HCT116 (cell line): Measurements from ENCODE around the gene TUBA4B. TPM values are rescaled to one million over a fixed set of nuclear protein-coding genes. Genes with fewer than 3 reads are reported as not detected.

Source experiments
- ATAC-seq: fragments of 200-7000 bp; cut with Tn5 transposase; 2 replicates; pipeline ENCODE4 v1.9.1; 2020; ENCODE audit warnings: mild to moderate bottlenecking, moderate library complexity
- BruUV-seq: library from RNA; stranded (reverse); fragments of 400-500 nt; replicated peaks from 2 replicates; lab custom pipeline; 2021; lab: Mats Ljungman, UMichigan
- CTCF ChIA-PET: fragments of 300-600 bp; sonication (Branson Sonifier 250); formaldehyde crosslinking; loops from one replicate; lab custom pipeline; 2021; ENCODE audit warnings: antibody characterized with exemption; lab: Charles Lee
- POLR2A ChIA-PET: fragments of 300-600, 350-600 bp; sonication (Branson Sonifier 250); formaldehyde crosslinking; loops from one replicate; lab custom pipeline; 2021; ENCODE audit warnings: antibody characterized with exemption; lab: Charles Lee
- RAD21 ChIA-PET, 2 experiments: fragments of 300-600 bp; sonication (Branson Sonifier 250); formaldehyde crosslinking; loops; one replicate each; lab custom pipeline; 2023; ENCODE audit warnings: low total read pairs in 2 of 2; ENCODE audit not compliant: uncharacterized antibody in 2 of 2, unreplicated experiment in 2 of 2, low non-redundant PET in 1 of 2; lab: Charles Lee
- DNase-seq: peaks from one replicate; pipeline ENCODE4 v3.0.0-alpha.2; 2010; ENCODE audit warnings: low read depth, low spot score
- H2AFZ ChIP-seq: fragments of 200-600 bp; shearing (Covaris generic), sonication (generic); 2 replicates; pipeline ENCODE4 v1.6.1; 2017; ENCODE audit warnings: low read depth, mixed run types, mixed read lengths, antibody characterized with exemption, low read length; ENCODE audit not compliant: poor library complexity, severe bottlenecking
- H3K27ac ChIP-seq: 2 replicates; pipeline ENCODE4 v1.5.1; 2012; ENCODE audit warnings: low read depth, low read length
- H3K27me3 ChIP-seq: fragments of 200-600 bp; sonication (generic); 2 replicates; pipeline ENCODE4 v1.6.1; 2016; ENCODE audit warnings: mixed run types, low read length, mixed read lengths; ENCODE audit not compliant: insufficient read depth
- H3K36me3 ChIP-seq, 2 experiments: fragments of 200-500 bp in 1 of 2; fragments of 200-600 bp in 1 of 2; sonication (Bioruptor generic) in 1 of 2; sonication (generic) in 1 of 2; 2 replicates each; pipeline versions ENCODE4 v1.5.1 to v1.6.1; 2014 to 2016; ENCODE audit warnings: low read length in 2 of 2, inconsistent platforms in 1 of 2, mixed read lengths in 1 of 2, mixed run types in 1 of 2; ENCODE audit not compliant: insufficient read depth in 2 of 2, control insufficient read depth in 1 of 2
- H3K4me1 ChIP-seq, 2 experiments: fragments of 200-600 bp in 1 of 2; sonication (generic) in 1 of 2; 2 replicates each; pipeline versions ENCODE4 v1.5.1 to v1.6.1; 2012 to 2017; ENCODE audit warnings: low read length in 2 of 2, inconsistent platforms in 1 of 2, mild to moderate bottlenecking in 1 of 2, mixed read lengths in 1 of 2, mixed run types in 1 of 2, moderate library complexity in 1 of 2; ENCODE audit not compliant: insufficient read depth in 2 of 2, control insufficient read depth in 1 of 2
- H3K4me2 ChIP-seq: fragments of 200-600 bp; sonication (generic); 2 replicates; pipeline ENCODE4 v1.6.1; 2017; ENCODE audit warnings: mixed run types, low read length, mixed read lengths
- H3K4me3 ChIP-seq, 2 experiments: fragments of 200-600 bp in 1 of 2; sonication (generic) in 1 of 2; replicated peaks in 1 of 2; 2 replicates each; pipeline ENCODE4 v1.5.1; 2011 to 2016; ENCODE audit warnings: low read length in 2 of 2, control low read depth in 1 of 2, low read depth in 1 of 2, mild to moderate bottlenecking in 1 of 2, mixed read lengths in 1 of 2, mixed run types in 1 of 2
- H3K79me2 ChIP-seq: fragments of 200-600 bp; sonication (generic); 2 replicates; pipeline ENCODE4 v1.6.1; 2017; ENCODE audit warnings: mild to moderate bottlenecking, mixed run types, low read length, moderate library complexity, mixed read lengths; ENCODE audit not compliant: insufficient read depth
- H3K9ac ChIP-seq: fragments of 200-600 bp; sonication (generic); 2 replicates; pipeline ENCODE4 v1.6.1; 2016; ENCODE audit warnings: low read length, mixed read lengths
- H3K9me2 ChIP-seq: fragments of 200-600 bp; sonication (generic), shearing (Covaris generic); 2 replicates; pipeline ENCODE4 v1.6.1; 2017; ENCODE audit warnings: mixed run types, mild to moderate bottlenecking, moderate library complexity; ENCODE audit not compliant: insufficient read depth
- H3K9me3 ChIP-seq, 2 experiments: fragments of 200-500 bp in 1 of 2; fragments of 200-600 bp in 1 of 2; sonication (Bioruptor generic) in 1 of 2; sonication (generic) in 1 of 2; 2 replicates each; pipeline ENCODE4 v1.6.1; 2014 to 2017; ENCODE audit warnings: low read length in 2 of 2, mixed read lengths in 2 of 2, inconsistent platforms in 1 of 2, low read depth in 1 of 2, mild to moderate bottlenecking in 1 of 2, mixed run types in 1 of 2, moderate library complexity in 1 of 2; ENCODE audit not compliant: control insufficient read depth in 1 of 2, insufficient read depth in 1 of 2
- H4K20me1 ChIP-seq: fragments of 200-600 bp; sonication (generic), shearing (Covaris generic); 2 replicates; pipeline ENCODE4 v1.6.1; 2017; ENCODE audit warnings: mixed run types, mild to moderate bottlenecking, moderate library complexity; ENCODE audit not compliant: insufficient read depth
- CBX3 ChIP-seq: IDR thresholded peaks from 2 replicates; pipeline ENCODE4 v1.6.1; 2012; ENCODE audit warnings: low read depth
- EGR1 ChIP-seq: IDR thresholded peaks from 2 replicates; pipeline ENCODE4 v1.6.1; 2012; ENCODE audit warnings: low read depth
- EZH2 ChIP-seq: fragments of 200-600 bp; sonication (generic); IDR thresholded peaks from 2 replicates; pipeline ENCODE4 v1.6.1; 2017; ENCODE audit warnings: antibody characterized with exemption, mixed run types
- FOSL1 ChIP-seq: IDR thresholded peaks from 2 replicates; pipeline ENCODE4 v1.6.1; 2012; ENCODE audit warnings: low read depth
- RAD21 ChIP-seq: IDR thresholded peaks from 2 replicates; pipeline ENCODE4 v1.6.1; 2012; ENCODE audit warnings: low read depth, mild to moderate bottlenecking
- TCF7L2 ChIP-seq: IDR thresholded peaks from 2 replicates; pipeline ENCODE4 v1.7.0; 2011; ENCODE audit warnings: borderline replicate concordance, inconsistent platforms; ENCODE audit not compliant: insufficient read depth, insufficient read length; ENCODE audit errors: extremely low read depth
- ZBTB33 ChIP-seq: IDR thresholded peaks from 2 replicates; pipeline ENCODE4 v1.6.1; 2011; ENCODE audit warnings: mild to moderate bottlenecking, low read length, moderate library complexity; ENCODE audit not compliant: insufficient replicate concordance; ENCODE audit errors: extremely low read depth
- intact Hi-C: fragments of 100-400 bp; cut with micrococcal nuclease; formaldehyde crosslinking; loops from 2 replicates; pipeline ENCODE4 v1.10.0; 2022
- total RNA-seq: library from RNA; stranded (reverse); gene quantifications from one replicate; pipeline ENCODE4 v1.2.1, GENCODE V29; 2021; ENCODE audit not compliant: unreplicated experiment

The TUBA4B gene
- total RNA-seq, 1 experiment from 2014 or later, result not detected

- Histone ChIP-seq H3K4me2 (no peak overlapping the region), H3K36me3 (no peaks in the 10 kb centered on the region), H3K79me2 (no peaks in the 10 kb centered on the region), H3K27me3 (no peaks in the 10 kb centered on the region), H3K9me2 (no peaks in the 10 kb centered on the region), H4K20me1 (no peaks in the 10 kb centered on the region), H3K4me1 (peaks cover 27 to 40% of the 10 kb centered on the region in 2 experiments), H3K4me3 (no peak overlapping the region), H2AFZ (no peak overlapping the region), H3K9ac (no peak overlapping the region), H3K9me3 (no peaks in the 10 kb centered on the region), H3K27ac (no peak overlapping the region)
- TF ChIP-seq FOSL1, result no peak
- no peak for TF ChIP-seq ZBTB33
- TF ChIP-seq CBX3, result no peak
- TF ChIP-seq TCF7L2, result no peak
- CTCF ChIA-PET, result interaction anchor here (2.2 kb wide), 1 partner anchor 13 kb away, joined by 8 read pairs; no protein-coding TSS in a partner anchor
- intact Hi-C loops, result no loop called here
- POLR2A ChIA-PET, result interaction anchor here (1.4 kb wide), 1 partner anchor 8 kb away, joined by 3 read pairs; no protein-coding TSS in a partner anchor
- ATAC-seq (no peak), DNase-seq (no peak)
- RAD21 ChIA-PET, result no interaction called here
- BruUV-seq, result no TSS peak
Observed at GRCh38 chr2:219282375-219282774, 29.3 kb downstream of the TUBA4B start.

GRCh38 chr2:219282943-219283581 is 30.0 kb downstream of the TUBA4B start:
- ChIA-PET POLR2A (interaction anchor here (1.4 kb wide), 1 partner anchor 9 kb away, joined by 3 read pairs; no protein-coding TSS in a partner anchor), CTCF (interaction anchor here (2.2 kb wide), 1 partner anchor 12 kb away, joined by 8 read pairs; no protein-coding TSS in a partner anchor), RAD21 (no interaction called here)
- Histone ChIP-seq H3K27me3 (no peaks in the 10 kb centered on the region), H3K36me3 (no peaks in the 10 kb centered on the region), H2AFZ (no peak overlapping the region), H4K20me1 (no peaks in the 10 kb centered on the region), H3K4me3 (no peak overlapping the region), H3K9ac (no peak overlapping the region), H3K9me3 (no peaks in the 10 kb centered on the region), H3K9me2 (no peaks in the 10 kb centered on the region), H3K79me2 (no peaks in the 10 kb centered on the region), H3K4me2 (no peak overlapping the region), H3K4me1 (peaks cover 22 to 33% of the 10 kb centered on the region in 2 experiments), H3K27ac (no peak overlapping the region; the same call in 1 of the 2 replicates)
- no peak for TF ChIP-seq FOSL1
- TF ChIP-seq CBX3, result no peak
- TF ChIP-seq EZH2, result no peak
- no peak for TF ChIP-seq EGR1
- no peak for TF ChIP-seq RAD21
- BruUV-seq, result no TSS peak
- no peak for ATAC-seq
- DNase-seq, result no peak
- intact Hi-C loops, result no loop called here
